ENCODE results near the gene OR4E2.
"Not testable (repeated sequence)": the region's sequence is repeated elsewhere in the genome, so short reads cannot be mapped to it uniquely, and the experiment has no call there.

Gene OR4E2

GRCh38 chr14:21697662-21698061 is 44.0 kb downstream of the OR4E2 start:
- DNase-seq (ENCODE audit: low read depth in 3 of 3): not testable (repeated sequence)

- DNase-seq (ENCODE audit: low read depth in 3 of 3): not testable (repeated sequence)
These were observed 44.9 kb downstream of the OR4E2 start for GRCh38 chr14:21698538-21698937.

GRCh38 chr14:21699551-21699950 is 45.9 kb downstream of the OR4E2 start:
- DNase-seq (ENCODE audit: low read depth in 3 of 3): no peak

- DNase-seq (ENCODE audit: low read depth in 3 of 3): no peak
These were observed 48.7 kb downstream of the OR4E2 start for GRCh38 chr14:21702316-21702715.

- DNase-seq (ENCODE audit: low read depth in 3 of 3): no peak
These were observed 50.0 kb downstream of the OR4E2 start for GRCh38 chr14:21703357-21704326.

- no peak for DNase-seq (ENCODE audit: low read depth in 3 of 3)
These were observed 50.7 kb downstream of the OR4E2 start for GRCh38 chr14:21704338-21704737.

GRCh38 chr14:21711360-21711961 is 57.8 kb downstream of the OR4E2 start:
- no peak for DNase-seq (ENCODE audit: low read depth in 3 of 3)

GRCh38 chr14:21712036-21712435 is 58.4 kb downstream of the OR4E2 start:
- DNase-seq (ENCODE audit: low read depth in 3 of 3): no peak

GRCh38 chr14:21714318-21714929 is 60.8 kb downstream of the OR4E2 start:
- no peak for DNase-seq (ENCODE audit: low read depth in 3 of 3)
